Stimulated activated CD4-positive, alpha-beta T cell treated with anti-CD3 and anti-CD28 coated beads, Interleukin-15, amount 100 ng/mL, for 1 hour (primary cell): ENCODE data around the gene DGKD.
"Not testable (repeated sequence)": the region's sequence is repeated elsewhere in the genome, so short reads cannot be mapped to it uniquely, and the experiment has no call there.

Source experiments
- DNase-seq, 2 donors: peaks; one replicate each; pipeline ENCODE4 v3.0.0-alpha.2; 2020; ENCODE audit warnings: low read depth in 1 of 2, low spot score in 1 of 2

The DGKD gene

DNA sequence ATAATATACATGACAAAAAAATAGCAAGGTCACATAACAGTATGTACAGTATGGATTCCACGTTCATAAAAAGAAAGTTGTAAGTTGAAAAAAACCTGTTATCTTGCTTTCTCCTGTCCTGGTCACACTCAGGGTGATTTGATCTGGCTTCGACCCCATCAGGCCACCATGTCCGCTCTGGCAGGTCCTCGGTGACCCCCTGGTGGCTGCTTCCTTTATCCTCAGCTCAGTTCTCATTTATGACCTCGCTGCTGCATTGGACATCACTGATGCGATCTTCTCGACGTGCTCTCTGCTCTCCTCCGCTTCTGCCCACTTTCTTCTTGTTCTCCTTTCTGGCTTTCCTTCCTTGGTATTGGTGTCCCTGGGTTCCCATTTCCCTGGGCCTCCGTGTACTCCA is 29.7 kb downstream of the DGKD start:
- DNase-seq, result no peak

DNA sequence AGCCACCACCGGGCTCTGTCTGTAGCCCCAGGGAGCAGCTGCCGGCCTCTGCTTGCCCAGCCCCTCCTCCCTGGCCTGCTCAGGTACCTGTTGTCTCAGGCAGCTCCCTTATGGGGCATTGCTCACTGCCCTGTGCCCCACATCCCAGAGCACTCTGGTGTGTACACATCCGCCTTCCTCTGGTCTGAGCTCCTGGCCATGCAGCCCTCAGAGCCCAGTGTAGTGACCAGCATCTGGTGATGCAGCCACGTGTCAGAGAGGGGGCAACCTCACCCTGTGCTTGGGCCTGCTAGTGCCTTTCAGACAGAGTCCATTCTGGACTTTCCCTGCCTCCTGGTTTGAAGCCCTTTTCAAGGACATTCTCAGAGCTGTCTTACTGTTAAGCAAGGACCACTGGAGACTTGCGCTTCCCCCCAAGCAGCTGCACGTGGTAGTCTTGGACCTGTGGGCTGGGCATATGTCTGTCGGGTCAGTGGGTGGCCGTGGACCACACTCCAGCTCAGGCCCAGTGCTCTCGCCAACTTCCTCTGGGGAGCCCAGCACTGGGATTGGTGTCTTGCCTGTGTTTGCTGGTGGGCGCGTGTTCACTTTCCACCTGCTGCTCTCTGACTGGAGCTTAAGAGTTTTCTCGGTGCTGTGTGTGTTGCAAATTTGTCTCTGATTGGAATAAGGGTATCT is 30.7 kb downstream of the DGKD start:
- no peak for DNase-seq

DNA sequence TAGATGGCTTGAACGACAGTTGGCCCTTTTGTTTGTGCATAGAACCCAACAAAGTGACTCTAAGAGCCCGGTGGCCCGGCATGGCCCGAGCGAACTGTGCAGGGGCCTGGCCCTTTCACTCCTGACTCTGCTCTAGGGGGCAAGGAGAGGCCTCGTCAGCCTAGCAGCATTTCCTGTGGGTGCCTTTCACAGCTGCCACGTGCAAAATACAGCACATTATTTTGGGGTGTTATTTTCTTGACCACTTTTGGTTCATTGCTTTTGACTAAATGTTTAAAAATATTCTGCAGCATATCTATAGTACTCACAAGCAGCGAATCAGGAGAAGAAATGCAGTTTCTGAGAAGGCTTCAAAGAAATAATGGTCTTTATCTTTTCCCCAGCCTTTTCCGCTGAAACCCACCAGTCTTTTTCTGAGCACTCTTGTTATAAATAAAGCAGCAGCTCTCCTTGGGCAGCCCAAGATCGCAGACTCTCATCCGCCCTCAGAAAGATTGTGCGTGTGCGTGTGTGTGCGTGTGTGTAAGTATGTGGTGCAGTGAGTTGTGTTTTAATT is 31.3 kb downstream of the DGKD start:
- no peak for DNase-seq

DNA sequence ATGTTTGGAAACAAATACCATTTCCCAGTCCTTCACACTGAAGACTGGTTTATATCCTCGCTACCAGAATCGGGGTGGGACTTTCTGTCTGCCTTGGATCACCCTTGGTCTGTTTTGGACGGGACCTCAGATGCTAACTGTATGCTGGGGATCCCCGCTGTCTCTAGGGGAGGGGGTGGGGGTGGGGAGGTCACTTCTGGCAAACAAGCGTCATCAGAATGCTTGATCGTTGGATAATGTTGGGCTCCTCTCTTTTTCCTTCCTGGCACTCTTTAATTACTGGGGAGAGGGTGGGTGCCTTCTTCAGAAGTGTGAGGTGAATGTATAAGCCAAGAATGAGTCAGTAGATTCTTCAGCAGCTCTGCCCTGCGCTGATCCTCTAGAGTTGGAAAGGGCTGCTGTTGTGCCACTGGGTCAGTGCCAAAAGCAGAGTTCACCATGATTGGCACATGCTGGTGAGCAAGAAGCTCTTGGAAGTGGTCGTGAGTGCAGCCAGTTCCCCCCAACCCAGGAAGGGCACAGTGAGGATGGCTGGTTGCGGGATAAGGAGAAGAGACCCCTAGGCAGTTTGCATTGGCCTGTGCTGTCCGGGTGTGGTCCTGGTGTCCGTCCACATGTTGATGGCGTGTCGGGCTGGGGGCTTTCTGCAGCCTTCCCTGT is 32.2 kb downstream of the DGKD start:
- no peak for DNase-seq

DNA sequence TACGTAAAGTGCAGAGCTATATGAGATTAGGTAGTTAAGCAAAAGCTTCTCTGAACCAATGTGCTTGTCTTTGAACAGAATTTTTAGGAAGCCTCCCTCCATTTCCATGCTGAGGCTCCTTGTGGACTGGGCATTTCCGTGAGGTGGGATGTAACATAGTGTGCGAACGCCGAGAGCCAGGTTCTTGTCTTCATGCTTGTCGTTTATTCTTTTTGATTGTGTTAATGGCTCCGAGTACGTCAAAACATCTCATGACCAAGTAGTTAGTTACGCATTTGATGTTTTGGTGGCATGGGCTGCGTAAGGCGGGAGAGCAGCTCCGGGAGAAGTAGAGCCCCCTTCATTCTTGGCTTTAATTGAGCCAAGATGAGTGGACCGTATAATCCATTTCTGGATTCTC is 32.9 kb downstream of the DGKD start:
- DNase-seq, result no peak

DNA sequence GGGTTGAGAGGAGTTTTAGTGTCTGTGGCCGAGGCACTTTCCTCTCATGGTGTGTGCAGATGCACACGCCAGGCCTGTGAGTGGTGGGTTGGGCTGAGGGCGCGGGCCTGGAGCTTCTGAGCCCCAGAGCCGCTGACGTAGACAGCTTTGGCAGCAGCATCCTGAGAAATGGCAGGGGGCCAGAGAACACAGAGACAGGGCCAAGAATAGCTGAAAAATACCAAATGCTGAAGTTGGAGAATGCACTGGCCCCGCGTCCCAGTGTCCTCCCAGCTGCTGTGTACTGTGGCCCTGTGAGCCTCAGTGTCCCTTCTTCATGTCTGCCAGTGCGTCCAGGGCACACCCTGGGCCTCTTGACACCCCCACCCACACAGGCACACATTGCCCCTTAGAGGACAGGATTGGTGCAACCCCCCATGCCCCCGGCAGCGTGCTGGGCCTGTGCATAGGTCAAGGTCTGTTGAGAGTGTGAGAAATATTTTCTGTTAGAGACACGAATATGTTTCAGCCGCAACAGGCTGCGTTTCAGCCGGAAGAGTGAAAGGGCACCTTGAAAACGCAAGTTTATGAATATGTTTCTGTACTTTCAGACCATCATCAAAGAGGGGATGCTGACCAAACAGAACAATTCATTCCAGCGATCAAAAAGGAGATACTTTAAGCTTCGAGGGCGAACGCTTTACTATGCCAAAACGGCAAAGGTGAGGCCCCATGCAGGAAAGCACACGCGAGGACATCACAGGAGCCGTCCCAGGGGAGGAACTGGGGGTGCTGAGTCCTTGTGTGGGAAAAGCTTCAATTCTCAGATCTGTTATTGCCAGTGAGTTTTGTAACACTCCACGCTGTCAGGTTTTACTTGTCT is 33.6 kb downstream of the DGKD start:
- no peak for DNase-seq

DNA sequence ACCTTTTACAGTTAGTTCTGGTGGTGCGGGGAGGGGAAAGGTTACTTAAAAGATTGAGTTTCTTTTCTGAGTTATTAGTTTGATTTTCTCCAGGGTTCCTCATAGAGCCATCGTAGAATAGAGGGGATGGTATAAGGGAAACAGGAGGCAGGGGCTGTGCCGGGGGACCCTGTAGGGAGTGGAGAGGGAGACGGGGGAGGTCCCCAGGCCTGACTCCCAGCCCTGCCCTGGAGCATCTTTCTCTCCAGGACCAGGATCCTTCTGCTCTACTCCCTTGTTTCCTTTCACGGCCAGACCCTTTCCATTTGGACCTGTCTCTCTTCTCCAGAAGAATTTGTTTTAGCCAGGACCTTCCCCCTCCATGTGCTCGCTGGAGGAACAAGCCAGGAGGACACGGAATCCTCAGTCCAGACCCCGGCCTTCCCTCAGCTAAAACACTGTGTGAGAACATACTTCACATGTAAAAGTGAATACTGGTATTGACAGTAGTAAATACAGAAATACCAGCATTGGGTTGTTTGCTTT is 35.4 kb downstream of the DGKD start:
- DNase-seq, result no peak

DNA sequence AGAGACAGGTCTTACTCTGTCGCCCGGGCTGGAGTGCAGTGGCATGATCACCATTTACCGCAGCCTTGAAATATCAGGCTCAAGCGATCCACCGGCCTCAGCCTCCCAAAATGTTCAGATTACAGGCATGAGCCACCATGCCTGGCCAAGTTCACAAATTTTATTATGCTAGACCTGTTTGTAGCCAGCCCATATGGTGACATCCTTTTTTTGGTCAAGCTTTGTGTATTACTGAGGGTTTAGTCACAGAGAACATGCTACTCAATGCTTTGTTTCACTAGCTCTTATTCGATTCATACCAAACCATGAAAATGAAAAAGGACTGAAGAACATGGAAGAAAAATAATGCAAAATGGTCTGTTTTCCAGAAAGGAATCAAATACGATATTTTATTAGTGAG is 41.4 kb downstream of the DGKD start:
- DNase-seq, result no peak

DNA sequence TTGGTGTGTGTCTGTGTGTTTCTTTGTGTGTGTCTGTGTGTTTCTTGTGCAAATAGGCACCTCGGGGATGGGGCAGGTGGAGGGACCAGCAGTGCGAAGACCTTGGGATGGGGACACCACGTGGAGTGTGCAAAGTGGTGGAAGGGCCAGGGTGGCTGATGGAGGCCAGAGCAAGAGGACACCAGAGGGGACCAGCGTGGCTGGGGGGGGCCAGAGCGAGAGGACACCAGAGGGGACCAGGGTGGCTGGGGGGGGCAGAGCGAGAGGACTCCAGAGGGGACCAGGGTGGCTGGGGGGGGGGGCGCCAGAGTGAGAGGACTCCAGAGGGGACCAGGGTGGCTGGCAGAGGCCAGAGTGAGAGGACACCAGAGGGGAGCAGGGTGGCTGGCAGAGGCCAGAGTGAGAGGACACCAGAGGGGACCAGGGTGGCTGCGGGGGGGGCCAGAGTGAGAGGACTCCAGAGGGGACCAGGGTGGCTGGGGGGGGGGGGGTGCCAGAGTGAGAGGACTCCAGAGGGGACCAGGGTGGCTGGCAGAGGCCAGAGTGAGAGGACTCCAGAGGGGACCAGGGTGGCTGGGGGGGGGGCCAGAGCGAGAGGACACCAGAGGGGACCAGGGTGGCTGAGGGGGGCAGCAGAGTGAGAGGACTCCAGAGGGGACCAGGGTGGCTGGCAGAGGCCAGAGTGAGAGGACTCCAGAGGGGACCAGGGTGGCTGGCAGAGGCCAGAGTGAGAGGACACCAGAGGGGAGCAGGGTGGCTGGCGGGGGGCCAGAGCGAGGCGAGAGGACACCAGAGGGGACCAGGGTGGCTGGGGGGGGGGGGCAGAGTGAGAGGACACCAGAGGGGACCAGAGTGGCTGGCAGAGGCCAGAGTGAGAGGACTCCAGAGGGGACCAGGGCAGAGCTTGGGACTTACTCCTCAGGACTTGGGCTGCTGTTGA is 42.7 kb downstream of the DGKD start:
- DNase-seq, result not testable (repeated sequence)

DNA sequence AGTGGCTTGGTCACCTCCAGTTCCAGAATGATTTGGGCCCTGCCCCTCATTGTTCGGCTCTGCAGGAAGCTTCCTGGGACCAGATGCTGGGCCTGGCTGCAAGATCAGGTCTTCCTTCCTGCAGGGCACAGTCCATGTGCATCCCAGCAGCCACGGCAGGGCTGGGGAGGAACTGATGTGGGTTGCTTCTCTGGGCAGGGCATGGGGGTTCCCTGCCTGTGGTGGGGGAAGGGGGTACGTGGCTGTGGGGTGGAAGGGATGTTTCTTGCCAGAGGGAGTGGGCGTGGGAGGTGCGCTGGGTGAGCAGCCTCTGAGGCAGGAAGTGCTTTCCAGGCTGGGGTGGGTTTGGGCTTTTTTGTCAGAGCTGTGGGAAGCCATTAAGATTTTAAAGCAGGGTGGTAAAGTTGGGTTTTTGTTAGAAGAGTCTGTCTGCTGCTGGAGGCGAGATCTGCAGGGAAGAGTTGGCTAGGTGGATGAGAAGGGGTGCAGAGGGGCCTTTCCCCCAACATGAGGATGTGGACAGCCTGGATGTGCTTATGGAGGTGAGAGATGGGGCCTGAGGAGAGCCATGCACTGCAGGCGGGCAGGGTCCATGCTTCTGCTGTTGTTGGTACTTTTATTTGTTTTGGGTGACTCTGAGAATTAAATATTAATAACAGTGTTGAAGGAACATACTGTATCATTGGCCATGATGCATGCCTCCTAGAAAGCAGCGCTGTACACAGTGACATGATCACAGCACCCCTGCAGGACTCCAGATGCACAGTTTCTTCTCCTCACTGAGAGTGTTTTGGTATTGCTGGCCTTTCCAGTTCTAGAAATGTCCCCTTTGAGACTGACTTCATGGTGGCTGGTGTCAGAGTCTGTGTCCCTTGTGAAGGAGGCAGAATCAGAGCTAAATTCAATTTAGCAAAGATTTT is 45.3 kb downstream of the DGKD start:
- no peak for DNase-seq

DNA sequence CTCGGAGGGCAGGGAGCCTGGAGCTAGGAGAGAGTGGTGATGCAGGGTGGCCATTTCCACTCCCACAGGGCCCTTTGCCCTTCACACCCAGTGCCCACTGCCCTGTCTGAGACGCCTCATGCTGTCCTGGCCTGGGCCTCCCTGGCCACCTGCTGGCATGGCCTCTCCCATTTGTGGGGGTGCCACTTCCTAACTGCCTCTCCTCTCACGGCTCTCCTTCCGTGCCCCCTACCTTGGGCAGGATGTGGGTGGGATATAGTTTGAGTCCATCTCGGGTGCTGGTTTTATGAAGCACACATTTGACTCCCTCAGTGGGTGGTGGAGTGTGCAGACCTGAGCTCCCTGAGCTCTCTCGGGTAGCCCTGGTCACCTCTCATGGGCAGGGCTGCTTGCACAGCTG is 46.0 kb downstream of the DGKD start:
- DNase-seq, result no peak

DNA sequence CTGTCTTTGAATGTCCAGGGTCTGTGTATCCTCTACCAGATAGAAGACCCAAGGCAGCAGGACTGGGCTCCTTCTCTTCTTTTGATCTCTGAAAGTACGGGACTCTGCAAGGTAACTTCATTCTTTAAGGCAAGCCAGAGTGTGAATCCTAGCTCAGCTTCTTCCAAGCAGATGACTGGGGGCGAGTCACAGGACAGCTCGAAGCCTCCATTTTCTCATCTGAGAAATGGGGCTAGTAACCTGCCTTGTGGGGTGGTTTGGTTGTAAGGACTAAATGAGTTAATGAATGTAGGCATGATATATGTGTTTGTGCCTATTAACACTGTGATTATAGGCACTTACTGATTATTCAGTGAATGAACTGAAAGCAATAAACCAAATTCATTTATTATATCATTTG is 46.7 kb downstream of the DGKD start:
- DNase-seq, result no peak

DNA sequence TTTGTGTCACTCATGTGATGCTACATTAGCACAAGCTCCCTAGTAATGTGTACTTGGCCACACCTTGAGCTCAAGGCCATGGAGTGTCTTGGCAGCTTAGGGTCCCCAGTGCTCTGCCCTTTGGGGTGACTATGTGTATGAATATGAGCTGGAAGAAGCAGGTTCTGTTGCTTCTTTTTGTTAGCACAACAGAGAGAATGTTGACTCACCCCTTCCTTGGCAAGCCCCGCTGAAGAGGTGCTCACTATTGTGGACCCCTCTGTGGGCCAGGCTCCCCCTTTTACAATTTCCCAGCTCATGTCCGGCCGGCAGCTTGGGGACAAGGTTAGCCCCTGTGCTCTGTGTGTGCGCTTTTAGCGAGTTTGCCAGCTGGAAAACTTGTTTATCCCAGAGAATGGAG is 48.1 kb downstream of the DGKD start:
- no peak for DNase-seq

DNA sequence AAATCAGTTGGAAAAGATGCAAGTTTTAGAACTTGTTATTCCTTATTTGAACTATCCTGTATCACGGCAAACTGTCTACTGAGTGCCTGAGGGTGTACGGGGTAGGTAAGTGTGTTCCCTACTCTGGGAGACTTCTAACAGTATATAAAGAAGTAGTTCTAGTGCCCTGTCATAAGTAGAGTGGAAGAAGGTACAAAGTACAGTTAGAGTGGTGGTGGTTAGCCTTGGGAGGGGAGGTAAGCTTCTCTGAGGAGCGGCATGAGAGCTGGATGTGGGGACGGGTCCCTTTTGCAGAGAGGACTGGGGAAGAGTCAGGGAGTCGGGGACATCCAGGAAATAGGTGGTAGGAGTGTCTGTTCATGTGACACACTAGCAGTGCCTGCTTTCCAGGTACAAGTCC is 48.5 kb downstream of the DGKD start:
- no peak for DNase-seq

DNA sequence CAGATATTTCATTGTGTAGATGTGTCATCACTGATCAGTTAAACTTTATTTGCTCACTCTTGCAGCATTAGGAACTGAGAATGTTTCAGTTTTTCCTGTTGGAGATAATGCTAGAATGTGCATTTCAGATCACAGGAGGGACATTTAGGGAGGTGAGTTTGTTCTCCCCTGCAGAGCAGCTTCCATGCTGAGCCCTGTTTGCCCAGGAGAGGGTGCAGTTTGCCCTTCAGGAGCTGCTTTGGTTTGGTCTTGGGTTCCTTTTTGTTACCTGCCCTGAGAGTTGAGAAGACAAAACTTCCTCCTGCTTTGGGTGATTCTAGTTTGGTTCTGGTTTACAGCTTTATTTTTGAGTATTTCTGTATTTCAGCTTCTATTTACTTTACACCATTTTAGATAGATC is 49.9 kb downstream of the DGKD start:
- peak; percentile 47 to 49 for DNase-seq

DNA sequence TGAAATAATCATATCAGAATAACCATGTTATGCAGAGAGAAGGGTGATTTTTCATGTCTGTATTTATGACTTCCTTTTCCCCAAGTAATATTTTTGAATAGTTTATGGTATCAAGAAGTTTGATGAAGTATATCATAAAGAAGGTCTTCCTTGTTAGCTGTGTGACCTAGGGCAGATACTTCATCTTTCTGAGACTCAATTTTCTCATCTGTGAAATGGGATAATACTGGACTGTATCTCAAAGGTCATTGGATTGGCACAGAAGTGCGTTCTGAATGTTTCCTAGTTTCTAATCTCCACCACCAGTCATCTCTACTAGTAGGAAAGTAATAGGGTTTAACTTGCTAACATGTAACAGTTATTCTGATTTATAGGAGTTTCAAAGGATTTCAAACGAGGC is 52.6 kb downstream of the DGKD start:
- DNase-seq, result no peak

DNA sequence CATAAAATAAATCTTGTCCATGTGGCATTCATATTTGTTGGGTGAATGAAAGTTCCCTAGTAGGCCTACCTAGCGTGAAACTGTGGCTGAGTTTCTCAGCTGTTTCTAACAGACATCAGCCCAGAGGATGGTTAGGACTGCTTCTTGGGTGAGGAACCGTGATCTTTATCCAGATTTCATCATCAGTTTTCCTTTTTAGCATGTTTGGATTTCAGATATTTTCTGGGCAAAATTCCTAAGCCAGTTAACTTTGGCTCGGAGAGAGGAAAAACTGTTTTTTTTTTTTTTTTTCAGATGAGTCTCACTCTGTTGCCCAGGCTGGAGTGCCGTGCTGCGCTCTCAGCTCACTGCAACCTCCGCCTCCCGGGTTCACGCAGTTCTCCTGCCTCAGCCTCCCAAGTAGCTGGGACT is 53.5 kb downstream of the DGKD start:
- no peak for DNase-seq

DNA sequence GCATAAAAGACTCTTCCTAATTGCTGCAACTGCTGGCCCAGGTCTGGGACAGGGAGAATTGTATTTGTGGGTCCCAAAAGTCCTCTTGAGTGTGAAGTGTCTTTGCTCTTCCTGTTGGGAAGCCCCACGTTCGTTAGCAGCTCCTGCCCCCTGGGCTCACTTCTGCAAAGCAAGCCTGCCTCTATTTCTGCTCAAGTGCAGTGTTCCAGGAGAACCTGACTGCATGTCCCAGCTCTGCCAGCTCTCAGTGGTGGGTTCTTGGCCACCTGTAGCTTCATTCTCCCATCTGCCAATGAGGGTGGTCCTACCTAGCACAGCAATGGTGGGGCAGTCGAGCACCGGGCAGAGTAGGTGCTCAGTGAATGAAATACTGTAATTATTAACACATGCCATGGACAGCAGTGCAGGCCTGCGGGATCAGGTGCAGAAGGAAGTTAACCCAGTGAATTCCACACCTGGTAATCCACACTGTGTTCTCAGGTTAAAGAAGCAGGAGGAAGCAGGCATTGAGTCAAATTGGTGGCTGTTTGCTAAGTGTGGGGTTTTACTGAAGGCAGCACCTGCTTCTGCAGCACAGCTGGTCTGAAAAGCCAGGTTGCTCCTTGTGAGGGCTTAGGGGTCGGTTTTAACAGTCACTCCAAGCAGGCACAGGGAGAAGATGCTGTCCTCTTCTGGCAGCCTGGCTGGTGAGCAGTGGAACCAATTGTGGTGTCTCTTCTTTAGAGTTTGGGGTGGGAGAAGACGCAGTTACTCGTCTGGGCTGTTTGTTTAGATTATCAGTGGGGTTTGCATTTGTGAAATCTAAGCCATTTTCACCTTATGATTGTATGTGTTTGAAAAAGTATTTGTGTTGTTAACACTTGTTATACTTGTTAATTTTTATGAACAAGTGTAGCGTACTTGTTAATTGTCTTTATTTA is 54.3 kb downstream of the DGKD start:
- no peak for DNase-seq
